GM19099 (cell line): ENCODE measurements around the gene OLFML2B.

ENCODE experiments used
- POLR2A ChIP-seq: IDR thresholded peaks from 3 replicates; pipeline ENCODE4 v1.6.1; 2011; ENCODE audit warnings: low read depth; ENCODE audit not compliant: insufficient read length; ENCODE audit errors: extremely low read depth

The OLFML2B gene

DNA sequence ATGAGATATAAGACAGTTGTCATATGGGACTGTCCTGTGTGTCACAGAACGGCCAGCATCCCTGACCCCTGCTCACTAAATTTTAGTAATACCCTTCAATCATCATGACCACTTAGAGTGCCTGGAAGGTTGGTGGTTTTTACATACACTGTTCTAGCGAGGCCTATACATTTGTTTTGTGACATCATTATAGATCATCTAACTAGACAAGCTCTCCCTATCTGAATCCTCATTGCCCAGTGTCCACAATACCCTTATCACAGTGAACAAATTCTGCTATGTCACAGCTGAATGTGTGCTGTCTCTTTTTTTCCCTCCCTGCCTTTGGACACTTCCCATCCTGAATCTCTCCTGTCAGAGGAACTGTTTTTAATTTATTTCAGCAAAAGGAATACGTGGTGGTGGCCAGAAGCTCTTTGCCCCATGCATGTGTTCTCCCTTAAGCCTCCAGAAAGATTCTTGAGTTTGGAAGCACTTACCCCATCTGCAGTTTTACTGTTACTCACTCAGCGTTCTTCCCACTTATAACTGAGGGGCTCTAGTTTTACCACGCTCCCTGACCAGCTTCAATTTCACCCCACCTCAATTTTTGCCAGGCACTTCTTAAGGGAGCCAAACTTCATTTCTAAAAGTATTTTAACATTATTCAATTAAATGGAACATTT lies 70.3 kb downstream of the OLFML2B start:
- no peak for TF ChIP-seq POLR2A

DNA sequence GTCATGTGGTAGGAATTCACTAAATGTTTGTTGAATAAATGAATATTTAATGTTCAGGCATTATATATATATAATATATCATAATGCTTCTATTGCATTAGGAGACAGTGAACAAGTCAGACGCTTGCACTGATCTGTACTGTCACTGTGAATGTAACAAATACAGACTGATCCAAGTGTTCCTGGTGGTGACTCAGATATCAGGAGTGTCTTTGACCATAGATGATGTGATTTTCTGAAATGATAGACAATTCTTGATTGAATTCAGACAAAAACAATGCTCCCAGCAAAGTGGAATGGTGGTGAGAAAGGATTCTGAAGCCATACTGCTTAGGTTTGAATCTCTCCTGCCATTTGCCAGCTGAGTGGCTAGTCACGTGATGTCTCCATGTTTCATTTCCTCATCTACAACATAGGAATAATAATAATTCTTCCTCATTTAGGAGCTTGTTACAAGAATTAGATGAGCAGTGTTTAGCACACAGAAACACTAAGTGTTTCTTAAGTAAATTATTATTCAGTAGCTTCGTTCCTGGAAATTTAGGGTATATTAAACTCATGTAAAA lies 71.0 kb downstream of the OLFML2B start:
- TF ChIP-seq POLR2A: no peak

DNA sequence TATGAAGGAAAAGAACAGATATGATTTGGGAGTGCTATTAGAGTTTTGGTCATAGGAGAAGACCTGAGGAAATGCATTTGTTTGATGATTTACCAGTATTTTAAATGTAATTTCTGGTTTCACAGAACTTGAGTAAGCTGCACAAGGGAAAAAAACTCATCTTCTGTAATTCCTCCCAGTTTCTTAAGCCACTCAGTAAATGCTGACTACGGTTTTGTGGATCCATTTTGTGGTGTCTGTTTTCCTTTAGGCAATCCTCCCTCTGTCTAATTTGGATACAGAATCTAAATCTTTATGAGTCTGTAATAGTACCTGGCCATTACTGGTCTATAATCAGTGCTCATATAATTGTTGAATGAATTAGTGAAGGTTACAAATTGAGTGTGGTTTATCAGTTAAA lies 72.0 kb downstream of the OLFML2B start:
- no peak for TF ChIP-seq POLR2A

DNA sequence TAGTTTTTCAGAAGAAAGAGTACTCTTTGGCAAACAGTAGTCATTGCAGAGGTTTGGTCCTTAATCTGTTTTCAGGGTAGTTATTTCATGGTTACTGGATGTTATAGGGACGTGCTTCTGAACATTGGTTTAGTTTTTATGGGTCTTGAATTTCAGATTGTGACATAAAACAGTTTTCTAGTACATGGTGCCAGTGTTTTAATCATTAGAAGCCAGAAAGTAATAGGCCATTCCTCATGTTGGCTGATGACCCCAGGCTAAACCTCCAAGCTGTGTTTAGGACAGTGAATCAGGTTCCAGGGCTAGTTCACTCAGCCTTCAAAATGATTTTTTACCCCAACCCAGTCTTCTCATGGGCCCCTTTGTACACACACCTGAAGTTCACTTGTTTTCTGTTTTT lies 73.3 kb downstream of the OLFML2B start:
- no peak for TF ChIP-seq POLR2A

DNA sequence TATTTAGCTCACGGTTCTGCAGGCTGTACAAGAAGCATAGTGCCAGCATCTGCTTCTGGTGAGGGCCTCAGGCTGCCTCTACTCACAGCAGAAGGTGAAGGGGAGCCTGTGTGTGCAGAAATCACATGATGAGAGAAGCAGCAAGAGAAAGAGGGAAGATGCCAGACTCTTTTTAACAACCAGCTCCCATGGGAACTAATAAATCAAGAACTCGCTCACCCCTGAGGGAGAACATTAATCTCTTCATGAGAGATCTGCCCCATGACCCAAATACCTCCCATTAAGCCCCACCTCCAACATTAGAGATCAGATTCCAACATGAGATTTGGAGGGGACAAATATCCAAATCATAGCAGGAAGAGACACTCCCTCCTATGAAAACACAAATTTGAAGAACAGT lies 74.1 kb downstream of the OLFML2B start:
- no peak for TF ChIP-seq POLR2A

DNA sequence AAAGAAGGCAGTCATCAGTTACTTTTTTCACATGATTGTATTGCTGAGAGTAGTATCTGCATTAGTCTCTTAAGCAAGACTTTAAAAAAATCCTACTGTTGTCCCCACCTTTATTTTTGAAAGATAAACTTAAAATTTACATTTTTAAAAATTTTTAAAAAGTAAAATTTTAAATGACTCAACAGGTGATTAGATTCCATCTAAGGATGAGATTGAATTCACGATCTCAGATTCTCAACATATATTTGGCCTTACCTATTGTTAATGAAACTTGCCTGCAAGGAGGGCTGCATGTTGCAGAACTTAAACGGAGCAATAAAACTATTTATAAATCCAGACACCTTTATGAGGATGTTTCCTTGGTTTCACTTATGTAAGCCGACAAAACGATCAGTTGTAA lies 75.2 kb downstream of the OLFML2B start:
- TF ChIP-seq POLR2A: no peak

DNA sequence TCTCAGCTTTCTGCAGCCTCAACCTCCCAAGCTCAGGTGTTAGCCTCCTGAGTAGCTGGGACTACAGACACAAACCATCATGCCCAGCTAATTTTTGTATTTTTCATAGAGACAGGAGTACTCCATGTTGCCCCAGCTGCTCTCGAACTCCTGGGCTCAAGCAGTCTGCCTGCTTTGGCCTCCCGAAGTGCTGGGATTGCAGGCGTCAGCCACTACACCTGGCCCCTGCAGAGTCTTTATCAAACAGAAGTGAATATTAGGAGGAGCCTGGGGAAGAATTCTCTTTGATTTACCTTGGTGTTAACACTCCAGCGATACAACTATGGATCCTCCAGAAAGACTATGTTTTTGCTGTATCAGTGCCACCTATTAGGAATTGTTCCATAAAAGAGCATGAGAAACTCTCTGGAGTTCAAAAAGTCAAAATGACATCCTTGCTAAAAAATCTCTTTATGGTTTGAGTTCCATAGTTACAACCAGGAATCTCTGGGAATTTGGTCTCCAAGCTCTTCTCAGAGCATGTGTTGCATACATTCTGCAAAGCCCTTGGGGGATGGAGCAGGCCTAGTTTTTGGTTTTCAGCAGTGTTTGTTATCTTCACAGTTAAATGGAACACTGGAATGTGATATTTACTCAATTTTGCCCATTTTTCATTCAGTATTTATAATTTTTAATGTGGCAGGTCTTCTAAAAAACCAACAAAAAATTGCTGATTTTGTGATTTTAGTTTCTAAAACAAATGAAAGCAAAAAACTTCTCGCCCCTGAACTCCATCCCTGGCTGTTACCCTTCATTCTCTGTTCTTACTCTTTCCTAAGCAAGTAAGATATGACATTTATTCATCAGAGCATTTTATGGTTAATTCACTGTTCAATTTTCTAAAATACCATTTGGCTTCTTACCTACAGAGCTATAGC lies 77.3 kb downstream of the OLFML2B start:
- TF ChIP-seq POLR2A: no peak

DNA sequence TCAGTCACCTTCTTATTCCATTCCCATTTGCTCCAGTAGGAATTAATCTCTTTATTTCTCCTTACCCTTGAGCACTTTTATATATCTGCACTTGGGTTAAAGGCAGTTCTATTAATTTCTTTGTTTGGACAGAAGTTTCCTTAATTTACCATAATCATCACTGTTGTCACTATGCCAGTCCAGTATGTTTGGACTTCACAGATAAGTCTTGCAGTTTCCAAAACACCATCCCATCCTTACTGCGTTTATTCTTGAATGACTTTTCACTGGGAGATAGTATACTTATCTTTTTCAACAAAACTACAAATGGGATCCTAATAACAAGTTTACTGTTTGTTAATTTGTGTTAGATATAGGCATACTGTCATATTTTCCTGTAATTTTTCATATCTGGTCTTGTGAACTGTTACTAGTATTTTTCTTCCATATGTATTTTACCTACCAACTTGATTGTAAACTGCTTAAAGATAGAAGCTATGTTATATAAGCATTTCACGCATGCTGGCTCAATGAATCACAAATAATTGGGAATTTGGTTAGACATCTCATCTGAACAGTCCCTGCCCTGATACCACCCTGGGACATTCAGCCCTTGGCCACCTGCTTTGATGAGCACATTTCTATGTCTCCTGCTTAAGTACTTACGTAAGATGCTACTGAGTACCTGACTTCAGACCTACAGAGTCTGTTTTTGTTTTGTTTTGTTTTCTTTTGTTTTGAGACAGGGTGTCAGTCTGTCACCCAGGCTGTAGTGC lies 78.2 kb downstream of the OLFML2B start:
- no peak for TF ChIP-seq POLR2A

DNA sequence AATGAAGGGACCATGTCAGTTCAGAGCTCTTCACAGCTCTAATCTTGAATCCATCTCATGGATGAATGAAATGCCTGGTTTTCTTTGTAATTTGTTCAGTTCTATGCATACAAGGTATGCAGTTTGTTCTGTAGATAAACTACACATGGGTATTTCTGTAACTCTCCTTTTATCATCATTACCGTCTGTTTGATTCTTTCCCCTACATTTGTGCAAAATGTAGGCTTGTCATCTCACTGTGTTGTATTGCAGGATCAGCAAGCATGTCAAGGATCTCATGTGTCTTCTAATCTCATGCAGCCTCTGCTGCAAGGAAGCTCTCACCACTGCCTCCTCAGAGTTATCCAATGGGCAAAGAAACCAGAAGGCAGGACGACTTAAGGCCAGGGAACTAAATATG lies 79.3 kb downstream of the OLFML2B start:
- TF ChIP-seq POLR2A: no peak

DNA sequence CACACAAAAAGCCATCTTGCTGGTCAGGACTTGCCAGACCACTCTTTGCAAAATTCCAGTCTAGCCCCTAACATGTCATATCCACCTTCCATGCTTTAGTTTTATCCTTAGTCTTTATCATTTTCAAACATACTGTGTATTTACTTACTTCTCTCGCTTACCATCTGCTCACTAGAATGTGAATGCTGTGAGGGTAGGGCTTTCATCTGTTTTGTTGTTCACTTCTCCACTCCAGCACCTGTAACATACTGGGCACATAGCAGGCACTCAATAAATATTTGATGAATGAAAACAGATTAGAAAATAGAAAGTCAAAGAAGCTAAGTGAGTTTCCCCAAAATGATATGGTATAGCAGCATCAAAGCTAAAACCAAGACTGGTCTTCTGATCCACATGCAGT lies 79.9 kb downstream of the OLFML2B start:
- TF ChIP-seq POLR2A: no peak

DNA sequence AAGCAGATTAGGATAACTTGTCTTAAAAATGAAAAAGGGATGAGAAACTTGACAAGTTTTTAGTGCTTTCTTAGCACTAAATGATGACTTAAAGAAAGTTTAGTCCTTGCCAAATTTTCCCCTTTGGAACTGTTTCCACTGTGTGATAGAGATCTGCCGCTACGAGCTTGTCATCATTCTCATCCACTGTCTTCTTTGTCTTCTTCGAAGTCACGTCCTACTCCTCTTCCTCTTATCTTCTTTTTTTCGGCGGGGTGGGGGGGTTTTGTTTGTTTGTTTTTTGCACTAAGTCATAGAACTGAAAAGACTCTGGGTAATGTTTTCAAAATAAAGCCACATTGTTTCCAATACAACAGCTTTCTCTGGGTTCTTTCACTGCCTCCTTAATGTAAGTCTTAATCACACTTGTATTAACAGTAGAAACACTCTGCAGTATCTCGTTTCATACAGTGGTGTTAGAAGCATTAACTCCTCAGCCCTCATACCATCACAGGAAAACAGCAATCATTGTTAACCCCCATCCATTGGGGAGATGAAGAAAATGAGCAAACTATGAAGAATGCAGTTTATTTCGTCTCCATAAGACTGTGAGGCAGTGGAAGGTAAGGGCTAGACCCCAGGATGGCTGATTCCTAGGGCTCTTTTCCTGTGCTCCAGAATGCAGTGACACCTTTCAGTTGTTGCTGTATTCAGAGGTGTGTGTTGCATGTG lies 81.8 kb downstream of the OLFML2B start:
- no peak for TF ChIP-seq POLR2A

DNA sequence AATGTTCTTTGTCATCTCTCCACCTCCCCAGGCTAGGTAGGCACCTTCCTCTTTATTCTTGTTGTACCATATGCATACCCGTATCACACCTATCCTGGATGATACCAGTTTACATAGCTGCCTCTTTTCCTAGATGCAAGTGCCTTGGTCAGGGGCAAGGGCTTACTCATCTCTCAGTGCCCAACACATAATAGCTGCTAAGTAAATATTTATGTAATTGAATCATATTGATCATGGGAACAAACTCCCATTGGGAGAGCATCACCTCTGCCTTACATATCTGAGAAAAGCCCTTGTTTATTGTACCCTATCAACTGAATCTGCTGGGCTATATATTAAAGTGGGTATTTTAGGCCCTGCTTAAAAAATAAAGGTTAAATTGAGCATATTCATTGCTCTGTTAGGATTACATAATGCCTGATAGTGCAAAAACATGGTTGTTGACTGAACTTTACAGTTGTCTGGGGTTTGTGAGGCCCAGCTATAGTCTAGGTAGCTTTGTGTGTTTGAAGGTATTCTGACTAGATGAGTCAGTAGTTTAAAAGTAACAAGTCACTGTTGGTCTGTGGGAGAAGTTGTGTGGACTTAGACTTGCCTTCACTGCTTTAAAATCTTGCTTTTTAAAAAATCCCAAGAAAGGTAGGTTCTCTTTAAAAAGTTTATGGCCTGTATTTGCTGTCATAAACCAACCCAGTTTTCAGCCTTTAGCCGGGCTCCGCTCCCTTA lies 82.6 kb downstream of the OLFML2B start:
- no peak for TF ChIP-seq POLR2A

DNA sequence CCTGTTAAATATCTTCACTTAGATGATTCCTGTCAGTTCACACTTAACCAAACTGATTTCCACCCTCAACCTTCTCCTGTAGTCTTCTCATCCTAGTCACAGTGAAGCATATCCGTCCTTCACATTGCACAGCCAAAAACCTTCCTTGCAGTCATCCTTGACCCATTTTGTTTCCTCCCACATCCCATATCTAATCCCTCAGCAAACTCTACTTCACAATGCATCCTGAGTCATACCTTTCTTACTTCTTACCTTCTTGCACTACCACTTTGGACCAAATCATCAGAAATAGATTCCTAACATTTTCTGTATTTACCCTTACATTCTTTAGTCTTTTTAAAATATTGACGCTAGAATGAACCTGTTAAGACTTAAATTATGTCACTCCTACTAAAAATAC lies 86.9 kb downstream of the OLFML2B start:
- TF ChIP-seq POLR2A: no peak

DNA sequence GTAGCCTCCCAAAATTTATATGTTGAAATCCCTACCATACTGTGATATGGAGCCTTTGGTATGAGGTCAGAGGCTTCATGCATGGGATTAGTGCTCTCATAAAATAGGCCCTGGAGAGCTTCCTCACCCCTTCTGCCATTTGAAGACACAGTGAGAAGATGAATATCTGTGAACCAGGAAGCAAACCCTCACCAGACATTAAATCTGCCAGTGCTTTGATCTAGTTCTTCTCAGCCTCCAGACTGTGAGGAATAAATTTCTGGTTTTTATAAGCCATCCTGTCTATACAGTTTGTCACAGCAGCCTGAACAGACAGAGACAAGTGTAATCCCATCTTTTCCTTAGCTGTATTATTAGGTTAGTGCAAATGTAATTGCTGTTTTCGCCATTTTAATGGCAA lies 88.4 kb downstream of the OLFML2B start:
- no peak for TF ChIP-seq POLR2A
